H9 (cell line): Measurements from ENCODE around the gene SH2D2A. TPM values are rescaled to one million over a fixed set of nuclear protein-coding genes. Genes with fewer than 3 reads are reported as not detected.

ENCODE experiments used
- DNase-seq: peaks from one replicate; pipeline ENCODE4 v3.0.0-alpha.2; 2017
- H2AFZ ChIP-seq: one replicate; pipeline ENCODE4 v1.6.1; 2013; ENCODE audit warnings: mild to moderate bottlenecking, low read length, control low read depth, moderate library complexity
- H2AK5ac ChIP-seq: 2 replicates; pipeline ENCODE4 v1.6.1; 2013; ENCODE audit warnings: low read length, control low read depth, mixed read lengths; ENCODE audit not compliant: insufficient read length
- H2BK120ac ChIP-seq: one replicate; pipeline ENCODE4 v1.6.1; 2013; ENCODE audit warnings: low read depth, mild to moderate bottlenecking, low read length, control low read depth, inconsistent platforms; ENCODE audit not compliant: poor library complexity, severe bottlenecking
- H2BK12ac ChIP-seq: 2 replicates; pipeline ENCODE4 v1.6.1; 2013; ENCODE audit warnings: low read length, control low read depth, mixed read lengths, low read depth; ENCODE audit not compliant: insufficient read length
- H2BK15ac ChIP-seq: 2 replicates; pipeline ENCODE4 v1.6.1; 2013; ENCODE audit warnings: low read depth, low read length, control low read depth
- H2BK20ac ChIP-seq: one replicate; pipeline ENCODE4 v1.6.1; 2013; ENCODE audit warnings: low read depth, mild to moderate bottlenecking, low read length, control low read depth, inconsistent platforms; ENCODE audit not compliant: poor library complexity, severe bottlenecking
- H2BK5ac ChIP-seq: 2 replicates; pipeline ENCODE4 v1.6.1; 2013; ENCODE audit warnings: low read length, control low read depth, mixed read lengths; ENCODE audit not compliant: insufficient read length
- H3K14ac ChIP-seq: 2 replicates; pipeline ENCODE4 v1.6.1; 2013; ENCODE audit warnings: low read length, control low read depth; ENCODE audit not compliant: insufficient read depth
- H3K18ac ChIP-seq: 2 replicates; pipeline ENCODE4 v1.6.1; 2013; ENCODE audit warnings: low read depth, mild to moderate bottlenecking, mixed read lengths, low read length, control low read depth; ENCODE audit not compliant: insufficient read length
- H3K23ac ChIP-seq: 2 replicates; pipeline ENCODE4 v1.6.1; 2013; ENCODE audit warnings: low read length, control low read depth, mixed read lengths, low read depth; ENCODE audit not compliant: insufficient read length
- H3K23me2 ChIP-seq: 2 replicates; pipeline ENCODE4 v1.6.1; 2013; ENCODE audit warnings: low read depth, mild to moderate bottlenecking, mixed read lengths, low read length, control low read depth; ENCODE audit not compliant: insufficient read length, poor library complexity, severe bottlenecking
- H3K27ac ChIP-seq: 2 replicates; pipeline ENCODE4 v1.5.1; 2013; ENCODE audit warnings: low read length, control low read depth, mixed read lengths, low read depth; ENCODE audit not compliant: insufficient read length
- H3K27me3 ChIP-seq: 2 replicates; pipeline ENCODE4 v1.6.1; 2013; ENCODE audit warnings: low read length, control low read depth, inconsistent platforms; ENCODE audit not compliant: insufficient read depth
- H3K4ac ChIP-seq: 2 replicates; pipeline ENCODE4 v1.6.1; 2013; ENCODE audit warnings: low read depth, mild to moderate bottlenecking, control low read depth, inconsistent platforms, low read length, moderate library complexity
- H3K4me1 ChIP-seq: 2 replicates; pipeline ENCODE4 v1.6.1; 2013; ENCODE audit warnings: low read length, control low read depth, inconsistent platforms; ENCODE audit not compliant: insufficient read depth
- H3K4me2 ChIP-seq: 2 replicates; pipeline ENCODE4 v1.6.1; 2013; ENCODE audit warnings: low read length, control low read depth, mixed read lengths; ENCODE audit not compliant: insufficient read length, insufficient read depth
- H3K56ac ChIP-seq: 2 replicates; pipeline ENCODE4 v1.6.1; 2013; ENCODE audit warnings: low read depth, mild to moderate bottlenecking, mixed read lengths, low read length, control low read depth; ENCODE audit not compliant: insufficient read length
- H3K79me1 ChIP-seq: 2 replicates; pipeline ENCODE4 v1.6.1; 2013; ENCODE audit warnings: low read depth, mild to moderate bottlenecking, moderate library complexity, low read length, control low read depth, inconsistent platforms; ENCODE audit not compliant: insufficient read depth, poor library complexity, severe bottlenecking
- H3K79me2 ChIP-seq: 2 replicates; pipeline ENCODE4 v1.6.1; 2013; ENCODE audit warnings: low read length, control low read depth, inconsistent platforms; ENCODE audit not compliant: insufficient read depth
- H3K9ac ChIP-seq: 2 replicates; pipeline ENCODE4 v1.6.1; 2013; ENCODE audit warnings: low read length, control low read depth, mixed read lengths; ENCODE audit not compliant: insufficient read length; ENCODE audit errors: extremely low read depth
- H3K9me3 ChIP-seq: one replicate; pipeline ENCODE4 v1.6.1; 2013; ENCODE audit warnings: low read depth, low read length, inconsistent platforms; ENCODE audit not compliant: control insufficient read depth
- H3T11ph ChIP-seq: one replicate; pipeline ENCODE4 v1.6.1; 2013; ENCODE audit warnings: mild to moderate bottlenecking, low read length, control low read depth, inconsistent platforms
- H4K20me1 ChIP-seq: one replicate; pipeline ENCODE4 v1.6.1; 2013; ENCODE audit not compliant: control insufficient read depth, insufficient read length, insufficient read depth
- H4K5ac ChIP-seq: 2 replicates; pipeline ENCODE4 v1.6.1; 2013; ENCODE audit warnings: low read depth, mild to moderate bottlenecking, mixed read lengths, low read length, control low read depth; ENCODE audit not compliant: insufficient read length
- H4K8ac ChIP-seq: replicated peaks from 2 replicates; pipeline ENCODE4 v1.6.1; 2013; ENCODE audit warnings: low read length, control low read depth, mixed read lengths, low read depth; ENCODE audit not compliant: insufficient read length
- H4K91ac ChIP-seq: 2 replicates; pipeline ENCODE4 v1.6.1; 2013; ENCODE audit warnings: low read depth, mild to moderate bottlenecking, moderate library complexity, mixed read lengths, low read length, control low read depth; ENCODE audit not compliant: insufficient read length
- H3K27ac Mint-ChIP-seq, 3 experiments: 2 replicates in 2 of 3; 3 replicates in 1 of 3; pipeline ENCODE4 v1.8.0; 2020 to 2021; ENCODE audit warnings: mixed read lengths in 3 of 3, mild to moderate bottlenecking in 1 of 3, moderate library complexity in 1 of 3
- H3K27me3 Mint-ChIP-seq: 2 replicates; pipeline ENCODE4 v1.8.0; 2021; ENCODE audit warnings: low read depth, mild to moderate bottlenecking, moderate library complexity, mixed read lengths
- H3K36me3 Mint-ChIP-seq, 3 experiments: 2 replicates in 2 of 3; 3 replicates in 1 of 3; pipeline ENCODE4 v1.8.0; 2020 to 2021; ENCODE audit warnings: low read depth in 3 of 3, mixed read lengths in 3 of 3; ENCODE audit not compliant: insufficient read depth in 1 of 3
- H3K4me1 Mint-ChIP-seq, 2 experiments: 2 replicates each; pipeline ENCODE4 v1.8.0; 2020; ENCODE audit warnings: mixed read lengths in 2 of 2
- H3K4me3 Mint-ChIP-seq, 2 experiments: 2 replicates in 1 of 2; 3 replicates in 1 of 2; pipeline ENCODE4 v1.8.0; 2020 to 2021; ENCODE audit warnings: mild to moderate bottlenecking in 2 of 2, mixed read lengths in 2 of 2, moderate library complexity in 1 of 2
- H3K9me3 Mint-ChIP-seq, 2 experiments: 2 replicates in 1 of 2; 3 replicates in 1 of 2; pipeline ENCODE4 v1.8.0; 2020; ENCODE audit warnings: mild to moderate bottlenecking in 2 of 2, mixed read lengths in 2 of 2, moderate library complexity in 1 of 2
- CTCF ChIP-seq: fragments of 200-600 bp; sonication (generic); conservative IDR thresholded peaks from 3 replicates; pipeline ENCODE4 v1.8.0; 2021; ENCODE audit warnings: antibody characterized with exemption, mild to moderate bottlenecking
- WGBS: extraction: QIAGEN DNeasy Blood & Tissue Kit; methylation state at CpG from one replicate; pipeline ENCODE4 v1.1.7; 2013; ENCODE audit warnings: missing lambda C conversion rate, low lambda C conversion rate, mixed read lengths; ENCODE audit not compliant: insufficient read length; ENCODE audit errors: extremely low coverage; 5-methylcytosine and 5-hydroxymethylcytosine counted together
- total RNA-seq: library from RNA; stranded (reverse); gene quantifications from 2 replicates; pipeline ENCODE4 v1.2.1, GENCODE V29; 2021

SH2D2A gene
- total RNA-seq, 1 experiment from 2014 or later: 2.0 TPM

GRCh38 chr1:156858959-156859522, 42.4 kb upstream of the SH2D2A start, which contains the start of gene INSRR:
Gene INSRR (minus strand): TSS chr1:156859117. CDS start chr1:156858621, 496 bp downstream.
- H3K9ac ChIP-seq: no peak within 1 kb of the TSS
- Mint-ChIP-seq H3K4me1 (peaks cover 6 to 32% of the 10 kb centered on the region in 2 experiments), H3K4me3 (peak within 1 kb of the TSS; percentile 64 to 90), H3K27ac (no peak within 1 kb of the TSS), H3K9me3 (no peaks in the 10 kb centered on the region; a peak in 1 of 5 replicates), H3K36me3 (no peaks in the 10 kb centered on the region), H3K27me3 (peaks cover 97% of the 10 kb centered on the region)
- no peak within 1 kb of the TSS for H2AK5ac ChIP-seq
- H3K9me3 ChIP-seq: no peaks in the 10 kb centered on the region
- no peak within 1 kb of the TSS for H4K8ac ChIP-seq
- no peak within 1 kb of the TSS for H4K5ac ChIP-seq
- H2BK20ac ChIP-seq: no peak within 1 kb of the TSS
- no peak within 1 kb of the TSS for H3K56ac ChIP-seq
- WGBS: no CpG with 5 or more reads among the region's 39 CpGs
- no peak within 1 kb of the TSS for H3K18ac ChIP-seq
- no peak within 1 kb of the TSS for H4K91ac ChIP-seq
- H3K23me2 ChIP-seq: peaks cover 13% of the 10 kb centered on the region
- no peak within 1 kb of the TSS for H3K23ac ChIP-seq
- H4K20me1 ChIP-seq: no peaks in the 10 kb centered on the region
- no peaks in the 10 kb centered on the region for H3K4me1 ChIP-seq
- peaks cover 76% of the 10 kb centered on the region for H3K27me3 ChIP-seq
- DNase-seq: no peak
- no peak for TF ChIP-seq CTCF
- H3K4me2 ChIP-seq: peak within 1 kb of the TSS; percentile 94
- H3K14ac ChIP-seq: no peak within 1 kb of the TSS; the same call in 1 of the 2 replicates
- no peak within 1 kb of the TSS for H2BK120ac ChIP-seq
- no peak within 1 kb of the TSS for H3K27ac ChIP-seq
- no peak within 1 kb of the TSS for H3K4ac ChIP-seq
- H2BK15ac ChIP-seq: no peak within 1 kb of the TSS
- no peaks in the 10 kb centered on the region for H3K79me1 ChIP-seq
- no peak within 1 kb of the TSS for H3T11ph ChIP-seq
- no peaks in the 10 kb centered on the region for H3K79me2 ChIP-seq
- no peak within 1 kb of the TSS for H2AFZ ChIP-seq
- H2BK12ac ChIP-seq: no peak within 1 kb of the TSS
- H2BK5ac ChIP-seq: no peak within 1 kb of the TSS
